Measurements from ENCODE around the gene PDCD6IP.

- TF ChIP-seq EZH2phosphoT487 (IDR thresholded peaks at IDR 0.05; ENCODE audit: insufficient read depth, low read depth): no peak
- no peak for TF ChIP-seq EZH2 (IDR thresholded peaks at IDR 0.05; ENCODE audit: insufficient read depth, poor library complexity, severe bottlenecking)
Observed at GRCh38 chr3:33798113-33798417, 365 bp upstream of the PDCD6IP start.

Measured in GM23248 (cell line).